ENCODE measurements around the gene SCML1. TPM values are rescaled to one million over a fixed set of nuclear protein-coding genes. Genes with fewer than 3 reads are reported as not detected.

Gene SCML1
- polyA plus RNA-seq, 1 of the 3 experiments (the other 2 are of a cell fraction), result 10.7 TPM

GRCh38 chrX:17801431-17801830 is 64.1 kb downstream of the SCML1 start:
- Histone ChIP-seq H3K79me2 (ENCODE audit: insufficient read depth) (no peaks in the 10 kb centered on the region), H3K9me3 (no peaks in the 10 kb centered on the region), H3K9ac (no peak overlapping the region), H3K9me2 (no peaks in the 10 kb centered on the region), H3K27ac (ENCODE audit: low read depth in 2 of 2, low read length in 1 of 2) (no peak overlapping the region), H3K27me3 (ENCODE audit: insufficient read depth) (no peaks in the 10 kb centered on the region; the same call in 1 of the 2 replicates), H3K4me1 (ENCODE audit: control insufficient read depth in 1 of 2, insufficient read depth in 2 of 2, low read depth in 1 of 2, low read length in 1 of 2) (no peaks in the 10 kb centered on the region; a peak in 1 of 4 replicates), H4K20me1 (ENCODE audit: insufficient read depth) (no peaks in the 10 kb centered on the region), H2AFZ (ENCODE audit: low read depth) (no peak overlapping the region), H3K4me2 (no peak overlapping the region), H3K36me3 (replicated peaks in 1 of 2; ENCODE audit: control insufficient read depth in 1 of 2, insufficient read depth in 2 of 2, low read length in 1 of 2) (no peaks in the 10 kb centered on the region), H3F3A (replicated peaks; ENCODE audit: insufficient read depth) (no peaks in the 10 kb centered on the region), H3K4me3 (ENCODE audit: low read depth in 2 of 2, low read length in 1 of 2) (no peak overlapping the region)
- no peak for DNase-seq
- POLR2A ChIA-PET, result no interaction called here
- WGBS (ENCODE audit: low lambda C conversion rate), result 40% methylated on average over 1 of the region's 13 CpGs
- no peak for TF ChIP-seq JUND (IDR thresholded peaks at IDR 0.05)
- no peak for TF ChIP-seq CTCF (IDR thresholded peaks at IDR 0.05)
- TF ChIP-seq SMC3 (IDR thresholded peaks at IDR 0.05; ENCODE audit: low read depth, low read length), result no peak
- TF ChIP-seq RCOR1 (IDR thresholded peaks at IDR 0.05; ENCODE audit: low read length), result no peak
- no peak for TF ChIP-seq MXI1 (IDR thresholded peaks at IDR 0.05; ENCODE audit: low read depth, low read length)
- TF ChIP-seq MEF2A (IDR thresholded peaks at IDR 0.05; ENCODE audit: borderline replicate concordance, low read depth), result no peak
- TF ChIP-seq, protein P1, sequence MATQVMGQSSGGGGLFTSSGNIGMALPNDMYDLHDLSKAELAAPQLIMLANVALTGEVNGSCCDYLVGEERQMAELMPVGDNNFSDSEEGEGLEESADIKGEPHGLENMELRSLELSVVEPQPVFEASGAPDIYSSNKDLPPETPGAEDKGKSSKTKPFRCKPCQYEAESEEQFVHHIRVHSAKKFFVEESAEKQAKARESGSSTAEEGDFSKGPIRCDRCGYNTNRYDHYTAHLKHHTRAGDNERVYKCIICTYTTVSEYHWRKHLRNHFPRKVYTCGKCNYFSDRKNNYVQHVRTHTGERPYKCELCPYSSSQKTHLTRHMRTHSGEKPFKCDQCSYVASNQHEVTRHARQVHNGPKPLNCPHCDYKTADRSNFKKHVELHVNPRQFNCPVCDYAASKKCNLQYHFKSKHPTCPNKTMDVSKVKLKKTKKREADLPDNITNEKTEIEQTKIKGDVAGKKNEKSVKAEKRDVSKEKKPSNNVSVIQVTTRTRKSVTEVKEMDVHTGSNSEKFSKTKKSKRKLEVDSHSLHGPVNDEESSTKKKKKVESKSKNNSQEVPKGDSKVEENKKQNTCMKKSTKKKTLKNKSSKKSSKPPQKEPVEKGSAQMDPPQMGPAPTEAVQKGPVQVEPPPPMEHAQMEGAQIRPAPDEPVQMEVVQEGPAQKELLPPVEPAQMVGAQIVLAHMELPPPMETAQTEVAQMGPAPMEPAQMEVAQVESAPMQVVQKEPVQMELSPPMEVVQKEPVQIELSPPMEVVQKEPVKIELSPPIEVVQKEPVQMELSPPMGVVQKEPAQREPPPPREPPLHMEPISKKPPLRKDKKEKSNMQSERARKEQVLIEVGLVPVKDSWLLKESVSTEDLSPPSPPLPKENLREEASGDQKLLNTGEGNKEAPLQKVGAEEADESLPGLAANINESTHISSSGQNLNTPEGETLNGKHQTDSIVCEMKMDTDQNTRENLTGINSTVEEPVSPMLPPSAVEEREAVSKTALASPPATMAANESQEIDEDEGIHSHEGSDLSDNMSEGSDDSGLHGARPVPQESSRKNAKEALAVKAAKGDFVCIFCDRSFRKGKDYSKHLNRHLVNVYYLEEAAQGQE (IDR thresholded peaks at IDR 0.05; ENCODE audit: low read depth, low read length), result no peak
- no peak for TF ChIP-seq RXRA (IDR thresholded peaks at IDR 0.05; ENCODE audit: borderline replicate concordance, low read depth)
- TF ChIP-seq FOSL2 (IDR thresholded peaks at IDR 0.05; ENCODE audit: borderline replicate concordance, low read depth), result no peak
- TF ChIP-seq SIN3A (IDR thresholded peaks at IDR 0.05; ENCODE audit: borderline replicate concordance, low read depth, low read length), result no peak
- no peak for TF ChIP-seq CHD2 (IDR thresholded peaks at IDR 0.05; ENCODE audit: low read length, partially characterized antibody)
- TF ChIP-seq USF1 (IDR thresholded peaks at IDR 0.05; ENCODE audit: borderline replicate concordance, low read depth), result no peak
- CTCF ChIA-PET, result interaction anchor here (1.0 to 1.5 kb wide), 2 partner anchors 11 to 13 kb away, joined by 4 to 5 read pairs; no protein-coding TSS in a partner anchor

Measured in SK-N-SH (cell line).